GM12875 (cell line): Measurements from ENCODE around the gene APBB2.

Experiments
- H3K4me3 ChIP-seq: one replicate; pipeline ENCODE4 v1.5.1; 2011; ENCODE audit warnings: low read depth, low read length, control low read depth
- TF ChIP-seq, protein P1 (sequence below): IDR thresholded peaks from 2 replicates; pipeline ENCODE4 v1.5.1; 2011; ENCODE audit warnings: low read depth, mild to moderate bottlenecking, control low read depth, inconsistent platforms, low read length, moderate library complexity, borderline replicate concordance; ENCODE audit not compliant: insufficient read depth

Gene APBB2

DNA sequence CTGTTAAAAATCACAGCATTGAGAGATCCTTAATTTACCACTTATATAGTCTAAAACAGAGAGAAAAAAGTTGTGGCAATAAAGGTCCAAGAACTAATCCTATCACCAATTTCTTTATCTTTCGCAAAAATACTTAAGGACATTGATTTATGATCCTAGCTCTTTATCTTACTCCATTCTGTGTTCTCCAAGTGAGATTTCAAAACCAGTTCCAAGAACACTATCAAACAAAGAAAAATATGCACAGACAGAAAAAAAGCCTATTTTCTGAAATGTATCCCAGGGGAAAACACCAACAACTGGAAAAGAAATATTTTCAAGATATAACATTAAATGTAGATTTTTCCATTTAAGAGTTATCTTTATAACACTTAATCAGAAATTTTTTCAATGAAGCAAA is 172.8 kb downstream of the APBB2 start:
- TF ChIP-seq, protein P1, sequence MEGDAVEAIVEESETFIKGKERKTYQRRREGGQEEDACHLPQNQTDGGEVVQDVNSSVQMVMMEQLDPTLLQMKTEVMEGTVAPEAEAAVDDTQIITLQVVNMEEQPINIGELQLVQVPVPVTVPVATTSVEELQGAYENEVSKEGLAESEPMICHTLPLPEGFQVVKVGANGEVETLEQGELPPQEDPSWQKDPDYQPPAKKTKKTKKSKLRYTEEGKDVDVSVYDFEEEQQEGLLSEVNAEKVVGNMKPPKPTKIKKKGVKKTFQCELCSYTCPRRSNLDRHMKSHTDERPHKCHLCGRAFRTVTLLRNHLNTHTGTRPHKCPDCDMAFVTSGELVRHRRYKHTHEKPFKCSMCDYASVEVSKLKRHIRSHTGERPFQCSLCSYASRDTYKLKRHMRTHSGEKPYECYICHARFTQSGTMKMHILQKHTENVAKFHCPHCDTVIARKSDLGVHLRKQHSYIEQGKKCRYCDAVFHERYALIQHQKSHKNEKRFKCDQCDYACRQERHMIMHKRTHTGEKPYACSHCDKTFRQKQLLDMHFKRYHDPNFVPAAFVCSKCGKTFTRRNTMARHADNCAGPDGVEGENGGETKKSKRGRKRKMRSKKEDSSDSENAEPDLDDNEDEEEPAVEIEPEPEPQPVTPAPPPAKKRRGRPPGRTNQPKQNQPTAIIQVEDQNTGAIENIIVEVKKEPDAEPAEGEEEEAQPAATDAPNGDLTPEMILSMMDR = no peak
- no peak overlapping the region for H3K4me3 ChIP-seq

DNA sequence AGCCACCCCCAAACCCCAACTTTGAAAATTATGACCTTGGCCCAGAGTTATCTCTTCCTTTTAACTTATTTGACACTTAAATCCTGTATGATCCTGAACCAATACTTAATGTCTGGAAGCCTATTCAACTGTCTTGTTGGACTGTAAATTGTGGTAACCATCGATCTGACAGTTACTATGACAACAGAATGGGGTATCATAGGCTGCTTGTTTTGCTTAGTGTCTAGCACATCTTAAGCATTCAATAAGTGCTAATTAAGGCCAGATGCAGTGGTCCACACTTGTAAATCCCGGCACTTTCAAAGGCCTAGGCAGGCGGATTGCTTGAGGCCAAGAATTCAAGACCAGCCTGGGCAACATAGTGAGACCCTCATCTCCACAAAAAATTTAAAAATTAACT is 175.0 kb downstream of the APBB2 start:
- no peak overlapping the region for H3K4me3 ChIP-seq
- TF ChIP-seq, protein P1 = no peak

DNA sequence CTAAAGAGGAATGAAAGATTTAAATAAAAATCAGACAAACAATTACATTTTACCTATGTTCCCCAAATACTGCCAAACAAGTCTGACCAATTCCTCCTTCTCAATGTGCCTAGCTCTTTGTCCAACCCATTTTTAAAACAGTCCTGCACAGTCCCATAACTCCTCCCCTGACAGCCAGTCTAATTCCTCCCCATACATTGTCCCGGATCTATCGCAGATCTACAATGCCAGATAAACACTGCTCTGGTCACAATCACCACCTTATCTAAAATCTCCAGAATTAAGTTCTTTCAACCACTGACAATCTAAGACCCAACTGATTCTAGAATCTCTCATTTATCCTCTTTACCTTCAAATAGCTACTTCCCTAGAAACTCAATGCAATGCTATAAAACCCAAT is 176.0 kb downstream of the APBB2 start:
- H3K4me3 ChIP-seq = no peak overlapping the region
- TF ChIP-seq, protein P1 = no peak

DNA sequence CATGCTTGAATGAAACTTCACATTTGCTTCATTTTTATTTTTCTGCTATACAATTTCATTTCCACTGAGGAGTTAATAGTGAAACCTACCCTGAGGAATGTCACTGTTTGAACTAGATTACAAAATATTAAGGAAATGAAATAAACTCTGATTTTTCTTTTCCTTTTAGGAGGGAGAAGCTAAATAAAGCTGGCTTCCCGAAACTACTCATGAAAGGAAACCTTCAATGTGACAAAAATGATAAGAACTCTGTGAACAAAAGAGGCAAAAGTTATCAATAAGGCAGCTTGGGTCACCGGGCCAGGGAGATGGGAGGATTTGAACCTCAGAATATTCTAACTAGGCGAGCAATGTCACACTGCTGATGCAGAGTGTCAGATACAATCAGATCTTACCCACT is 185.2 kb downstream of the APBB2 start:
- H3K4me3 ChIP-seq = no peak overlapping the region
- TF ChIP-seq, protein P1 = no peak

DNA sequence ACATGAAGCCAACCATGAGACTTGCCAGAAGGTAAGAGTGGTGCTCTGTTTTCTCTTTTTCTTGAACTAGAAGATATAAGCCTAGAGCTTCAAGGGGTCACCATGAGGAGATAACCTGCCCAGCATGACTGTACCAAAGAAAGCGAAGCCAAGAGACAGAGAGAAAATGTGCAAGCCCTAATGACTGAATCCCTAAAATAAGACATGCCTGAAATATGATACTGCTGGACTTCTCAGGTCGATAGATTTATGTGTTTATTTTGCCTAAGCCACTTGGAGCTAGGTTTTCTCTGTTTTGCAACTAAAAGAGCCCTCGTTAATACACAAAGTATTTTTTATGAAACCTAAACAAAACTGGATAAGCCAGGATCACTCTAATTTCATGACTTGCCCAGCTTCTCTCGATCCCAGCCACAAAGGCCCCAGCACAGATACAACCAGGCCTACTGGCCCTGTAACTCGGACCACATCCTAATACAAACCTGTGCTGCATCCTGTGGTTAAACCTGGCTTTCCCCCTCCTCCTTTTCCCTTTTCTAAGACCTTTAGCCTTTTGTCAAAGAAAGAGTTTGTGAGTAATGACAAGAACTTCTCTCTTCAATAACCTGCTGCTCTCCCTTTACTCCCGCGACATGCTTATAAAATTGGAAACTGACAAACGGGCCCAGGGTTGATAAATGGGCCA is 185.8 kb downstream of the APBB2 start:
- H3K4me3 ChIP-seq = no peak overlapping the region
- TF ChIP-seq, protein P1 = no peak

DNA sequence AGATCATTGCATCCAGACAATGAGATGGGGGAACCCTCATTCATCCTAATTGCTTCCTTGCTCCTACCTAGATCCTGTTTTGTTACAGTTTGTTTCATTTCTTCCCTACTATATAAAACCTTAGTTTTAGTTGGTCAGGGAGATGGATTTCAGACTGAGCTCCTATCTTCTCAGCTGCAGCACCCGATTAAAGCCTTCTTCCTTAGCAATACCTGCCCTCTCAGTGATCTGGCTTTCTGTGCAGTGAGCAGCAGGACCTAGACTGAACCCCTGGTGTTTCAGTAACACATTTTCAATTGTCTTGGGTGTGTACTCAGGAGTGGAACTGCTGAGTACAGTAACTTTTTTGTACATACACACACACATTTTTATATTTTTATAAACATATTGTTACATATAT is 187.4 kb downstream of the APBB2 start:
- no peak overlapping the region for H3K4me3 ChIP-seq
- TF ChIP-seq, protein P1 = no peak

DNA sequence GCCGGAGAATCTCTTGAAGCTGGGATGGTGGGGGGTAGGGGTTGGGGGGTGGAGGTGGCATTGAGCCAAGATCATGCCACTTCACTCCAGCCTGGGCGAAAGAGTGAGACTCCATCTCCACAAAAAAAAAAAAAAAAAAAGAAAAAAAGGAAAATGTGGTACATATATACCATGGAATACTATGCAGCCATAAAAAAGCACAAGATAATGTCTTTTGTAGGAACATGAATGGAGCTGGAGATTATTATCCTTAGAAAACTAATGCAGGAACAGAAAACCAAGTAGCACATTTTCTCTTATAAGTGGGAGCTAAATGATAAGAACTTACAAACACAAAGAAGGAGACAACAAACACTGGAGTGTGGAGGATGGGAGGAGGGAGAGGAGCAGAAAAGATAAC is 188.5 kb downstream of the APBB2 start:
- TF ChIP-seq, protein P1 = no peak
- no peak overlapping the region for H3K4me3 ChIP-seq
